Astrocyte (in vitro differentiated cells and primary cell): ENCODE data around the gene SLC39A3. TPM values are rescaled to one million over a fixed set of nuclear protein-coding genes. Genes with fewer than 3 reads are reported as not detected.
A peak's percentile ranks its signal among the peaks of the same experiment; 100 is the strongest.

Experiments used
- DNase-seq: peaks from one replicate; pipeline ENCODE4 v3.0.0-alpha.2; 2010; ENCODE audit warnings: low read depth
- FAIRE-seq: peaks from 2 replicates; lab custom pipeline; 2011; peaks lifted over from hg19 to GRCh38; lab: Jason Lieb, UNC
- H2AFZ ChIP-seq: 2 replicates; pipeline ENCODE4 v1.6.0; 2012; ENCODE audit warnings: low read depth, low read length, inconsistent platforms
- H3K27ac ChIP-seq: 2 replicates; pipeline ENCODE4 v1.5.1; 2011; ENCODE audit warnings: low read depth, low read length, inconsistent platforms
- H3K27me3 ChIP-seq: 2 replicates; pipeline ENCODE4 v1.6.0; 2011; ENCODE audit warnings: low read length, inconsistent platforms; ENCODE audit not compliant: insufficient read depth
- H3K36me3 ChIP-seq: 2 replicates; pipeline ENCODE4 v1.5.1; 2011; ENCODE audit warnings: low read length, inconsistent platforms; ENCODE audit not compliant: insufficient read depth
- H3K4me1 ChIP-seq: 2 replicates; pipeline ENCODE4 v1.5.1; 2011; ENCODE audit warnings: low read length, inconsistent platforms; ENCODE audit not compliant: insufficient read depth
- H3K4me2 ChIP-seq: 2 replicates; pipeline ENCODE4 v1.6.0; 2012; ENCODE audit warnings: low read length, inconsistent platforms
- H3K4me3 ChIP-seq: 2 replicates; pipeline ENCODE4 v1.5.1; 2011; ENCODE audit warnings: low read depth, mild to moderate bottlenecking, low read length, inconsistent platforms; ENCODE audit not compliant: insufficient read depth
- H3K79me2 ChIP-seq: 2 replicates; pipeline ENCODE4 v1.6.0; 2012; ENCODE audit warnings: mild to moderate bottlenecking, low read length, inconsistent platforms; ENCODE audit not compliant: insufficient read depth
- H3K9ac ChIP-seq: 2 replicates; pipeline ENCODE4 v1.6.0; 2012; ENCODE audit warnings: mild to moderate bottlenecking, low read length, inconsistent platforms
- H3K9me3 ChIP-seq: 2 replicates; pipeline ENCODE4 v1.5.1; 2012; ENCODE audit warnings: low read depth, mild to moderate bottlenecking, low read length, inconsistent platforms; ENCODE audit not compliant: insufficient read depth
- H4K20me1 ChIP-seq: 2 replicates; pipeline ENCODE4 v1.6.0; 2012; ENCODE audit warnings: low read length, inconsistent platforms; ENCODE audit not compliant: insufficient read depth
- H3K27ac Mint-ChIP-seq: one replicate; pipeline ENCODE4 v1.8.0; 2021; ENCODE audit warnings: mild to moderate bottlenecking, mixed read lengths; ENCODE audit not compliant: unreplicated experiment
- H3K27me3 Mint-ChIP-seq: one replicate; pipeline ENCODE4 v1.8.0; 2021; ENCODE audit warnings: low read depth, mixed read lengths; ENCODE audit not compliant: unreplicated experiment
- H3K36me3 Mint-ChIP-seq: one replicate; pipeline ENCODE4 v1.8.0; 2021; ENCODE audit warnings: low read depth, mixed read lengths; ENCODE audit not compliant: unreplicated experiment
- H3K4me1 Mint-ChIP-seq: one replicate; pipeline ENCODE4 v1.8.0; 2021; ENCODE audit warnings: low read depth, mixed read lengths; ENCODE audit not compliant: unreplicated experiment
- H3K4me3 Mint-ChIP-seq: one replicate; pipeline ENCODE4 v1.8.0; 2021; ENCODE audit warnings: mild to moderate bottlenecking, moderate library complexity, mixed read lengths; ENCODE audit not compliant: unreplicated experiment
- H3K9me3 Mint-ChIP-seq: one replicate; pipeline ENCODE4 v1.8.0; 2021; ENCODE audit warnings: mild to moderate bottlenecking, mixed read lengths; ENCODE audit not compliant: unreplicated experiment
- CTCF ChIP-seq: IDR thresholded peaks from 2 replicates; pipeline ENCODE4 v1.5.1; 2011; ENCODE audit warnings: low read depth, mild to moderate bottlenecking, inconsistent platforms, low read length, moderate library complexity; ENCODE audit not compliant: insufficient read depth
- EZH2 ChIP-seq: IDR thresholded peaks from 2 replicates; pipeline ENCODE4 v1.6.1; 2012; ENCODE audit warnings: mild to moderate bottlenecking, low read length, inconsistent platforms; ENCODE audit not compliant: insufficient read depth
- total RNA-seq: library from RNA; stranded (reverse); gene quantifications from 2 replicates; pipeline ENCODE4 v1.2.1, GENCODE V29; 2021

Gene SLC39A3
- total RNA-seq, 1 donor from 2014 or later = 30.0 TPM

- Histone ChIP-seq H3K9ac (no peak within 1 kb of the TSS), H3K4me3 (no peak within 1 kb of the TSS), H3K27ac (no peak within 1 kb of the TSS), H4K20me1 (no peaks in the 10 kb centered on the region), H3K4me2 (peak within 1 kb of the TSS; percentile 55), H3K9me3 (no peaks in the 10 kb centered on the region), H3K4me1 (no peaks in the 10 kb centered on the region), H3K36me3 (no peaks in the 10 kb centered on the region), H3K27me3 (peaks cover 34% of the 10 kb centered on the region), H2AFZ (no peak within 1 kb of the TSS), H3K79me2 (no peaks in the 10 kb centered on the region)
- TF ChIP-seq CTCF (no peak), EZH2 (peak; percentile 28)
- Mint-ChIP-seq H3K9me3 (no peaks in the 10 kb centered on the region), H3K4me3 (peak within 1 kb of the TSS; percentile 77), H3K27ac (no peak within 1 kb of the TSS), H3K4me1 (no peaks in the 10 kb centered on the region), H3K36me3 (no peaks in the 10 kb centered on the region), H3K27me3 (peaks cover 16% of the 10 kb centered on the region)
- peak; percentile 18 for DNase-seq
- no peak for FAIRE-seq
Observed at GRCh38 chr19:2702170-2703076, 37.4 kb downstream of the SLC39A3 start, which contains the start of gene GNG7. TSS of gene GNG7 (minus strand) at chr19:2702694. CDS start at chr19:2520688, 182,006 bp downstream.

- Histone ChIP-seq H3K4me1 (no peaks in the 10 kb centered on the region), H3K27me3 (peaks cover 32% of the 10 kb centered on the region), H3K79me2 (no peaks in the 10 kb centered on the region), H3K4me3 (no peak overlapping the region), H3K4me2 (no peak overlapping the region), H3K9ac (no peak overlapping the region), H4K20me1 (no peaks in the 10 kb centered on the region), H2AFZ (no peak overlapping the region), H3K36me3 (no peaks in the 10 kb centered on the region), H3K27ac (no peak overlapping the region), H3K9me3 (no peaks in the 10 kb centered on the region)
- peak overlapping the region; percentile 62 for H3K4me3 Mint-ChIP-seq
- H3K4me1 Mint-ChIP-seq = no peaks in the 10 kb centered on the region
- H3K27ac Mint-ChIP-seq = no peak overlapping the region
- H3K27me3 Mint-ChIP-seq = peaks cover 16% of the 10 kb centered on the region
- TF ChIP-seq CTCF = no peak
- no peak for TF ChIP-seq EZH2
- no peaks in the 10 kb centered on the region for H3K9me3 Mint-ChIP-seq
- no peaks in the 10 kb centered on the region for H3K36me3 Mint-ChIP-seq
- FAIRE-seq (no peak), DNase-seq (no peak)
Observed at GRCh38 chr19:2701361-2702169, 38.3 kb downstream of the SLC39A3 start.
